SKM-1 (cell line): ENCODE results near the gene C1QTNF5.

ENCODE experiments used
- DNase-seq: peaks from one replicate; lab custom pipeline; 2025; ENCODE audit not compliant: unreplicated experiment; lab: John Stamatoyannopoulos, UW

C1QTNF5 gene

GRCh38 chr11:119373059-119373920, 32.6 kb upstream of the C1QTNF5 start:
- no peak for DNase-seq

GRCh38 chr11:119372260-119373058, 31.8 kb upstream of the C1QTNF5 start:
- no peak for DNase-seq

- DNase-seq: no peak
Observed at GRCh38 chr11:119371778-119372182, 31.1 kb upstream of the C1QTNF5 start.

GRCh38 chr11:119371067-119371601, 30.5 kb upstream of the C1QTNF5 start:
- no peak for DNase-seq

GRCh38 chr11:119370486-119371046, 29.9 kb upstream of the C1QTNF5 start:
- DNase-seq: no peak

GRCh38 chr11:119369132-119369925, 28.6 kb upstream of the C1QTNF5 start:
- DNase-seq: no peak

- no peak for DNase-seq
Observed at GRCh38 chr11:119368121-119369034, 27.7 kb upstream of the C1QTNF5 start.

GRCh38 chr11:119367661-119368120, 27.0 kb upstream of the C1QTNF5 start:
- peak; percentile 83 for DNase-seq

- DNase-seq: no peak
Observed at GRCh38 chr11:119366690-119367620, 26.3 kb upstream of the C1QTNF5 start.

GRCh38 chr11:119365071-119365591, 24.4 kb upstream of the C1QTNF5 start:
- no peak for DNase-seq

GRCh38 chr11:119363851-119364590, 23.3 kb upstream of the C1QTNF5 start:
- DNase-seq: peak; percentile 24

- DNase-seq: no peak
Observed at GRCh38 chr11:119363081-119363850, 22.6 kb upstream of the C1QTNF5 start.

- no peak for DNase-seq
Observed at GRCh38 chr11:119362741-119363080, 22.0 kb upstream of the C1QTNF5 start.

GRCh38 chr11:119361941-119362725, 21.4 kb upstream of the C1QTNF5 start:
- DNase-seq: no peak

GRCh38 chr11:119361056-119361787, 20.5 kb upstream of the C1QTNF5 start:
- DNase-seq: no peak
